Neutrophil (primary cell): ENCODE measurements around the gene USF2.

Source experiments
- H3K27ac ChIP-seq: fragments of 200-600 bp; sonication (generic); 2 replicates; pipeline ENCODE4 v1.5.1; 2016; ENCODE audit warnings: mild to moderate bottlenecking, moderate library complexity
- H3K27me3 ChIP-seq: fragments of 200-600 bp; sonication (generic); 2 replicates; pipeline ENCODE4 v1.6.0; 2016; ENCODE audit warnings: mild to moderate bottlenecking
- H3K36me3 ChIP-seq: fragments of 200-600 bp; sonication (generic); 2 replicates; pipeline ENCODE4 v1.5.1; 2017
- H3K4me1 ChIP-seq, 2 experiments: fragments of 200-600 bp in 1 of 2; sonication (generic) in 1 of 2; 1 replicate in 1 of 2; 2 replicates in 1 of 2; pipeline versions ENCODE4 v1.5.1 to v1.6.1; 2013 to 2016; ENCODE audit warnings: low read depth in 1 of 2, low read length in 1 of 2, mild to moderate bottlenecking in 1 of 2, moderate library complexity in 1 of 2; ENCODE audit not compliant: control insufficient read depth in 1 of 2, insufficient read depth in 1 of 2
- H3K4me3 ChIP-seq, 2 experiments: fragments of 200-600 bp in 1 of 2; sonication (generic) in 1 of 2; 1 replicate in 1 of 2; 2 replicates in 1 of 2; pipeline ENCODE4 v1.5.1; 2013 to 2016; ENCODE audit warnings: low read depth in 1 of 2, low read length in 1 of 2, mild to moderate bottlenecking in 1 of 2, moderate library complexity in 1 of 2
- H3K9me3 ChIP-seq: fragments of 200-600 bp; sonication (generic); 2 replicates; pipeline ENCODE4 v1.5.1; 2016
- CTCF ChIP-seq: fragments of 200-600 bp; sonication (generic); IDR thresholded peaks from 2 replicates; pipeline ENCODE4 v1.5.1; 2016; ENCODE audit warnings: antibody characterized with exemption

USF2 gene

DNA sequence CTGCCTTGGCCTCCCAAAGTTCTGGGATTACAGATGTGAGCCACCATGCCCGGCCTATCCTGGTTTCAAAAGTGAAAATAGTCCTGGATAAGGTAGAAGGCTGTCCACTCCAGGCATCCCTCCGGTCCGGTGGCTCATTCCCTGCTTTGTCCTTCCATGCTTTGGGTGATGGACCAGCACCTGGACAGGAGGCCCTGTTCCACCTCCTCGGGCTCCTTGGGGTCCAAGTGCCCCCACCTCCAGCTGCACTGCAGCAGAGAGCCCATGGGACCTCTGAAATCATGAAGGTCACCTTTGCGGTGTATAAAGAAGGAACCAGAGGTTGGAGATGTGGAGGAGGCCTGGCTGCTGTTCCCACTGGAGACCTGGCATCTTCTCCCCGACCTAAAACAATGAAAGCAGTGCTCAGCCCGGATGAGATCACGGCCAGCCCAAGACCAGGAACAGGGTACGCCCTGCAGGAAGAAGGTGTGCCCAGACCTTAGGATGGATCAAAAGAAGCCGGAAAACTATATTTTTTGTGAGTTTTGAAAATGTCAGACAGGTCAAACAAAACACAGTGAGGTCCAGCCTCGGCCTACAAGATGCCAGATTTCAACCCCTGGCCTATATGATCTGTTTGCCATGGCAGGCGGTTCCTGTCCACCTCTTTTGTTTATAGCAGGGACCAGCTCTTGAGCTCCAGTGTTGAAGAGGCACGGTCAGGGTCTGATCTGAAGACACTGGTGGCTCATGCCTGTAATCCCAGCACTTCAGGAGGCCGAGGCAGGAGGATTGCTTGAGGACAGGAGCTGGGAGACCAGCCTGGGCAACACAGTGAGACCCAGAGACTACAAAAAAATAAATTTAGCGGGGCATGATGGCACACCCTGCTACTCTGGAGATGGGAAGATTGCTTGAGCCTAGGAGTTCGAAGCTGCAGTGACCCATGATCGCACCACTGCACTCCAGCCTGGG lies 14.1 kb upstream of the USF2 start:
- no peaks in the 10 kb centered on the region for H3K36me3 ChIP-seq
- H3K27me3 ChIP-seq, result peaks cover 25% of the 10 kb centered on the region
- no peaks in the 10 kb centered on the region for H3K4me1 ChIP-seq
- no peaks in the 10 kb centered on the region for H3K9me3 ChIP-seq
- H3K27ac ChIP-seq, result no peak overlapping the region
- no peak for TF ChIP-seq CTCF
- H3K4me3 ChIP-seq, result no peak overlapping the region

GRCh38 chr19:35256566-35256965 lies 12.2 kb upstream of the USF2 start:
- no peaks in the 10 kb centered on the region for H3K4me1 ChIP-seq
- peaks cover 17% of the 10 kb centered on the region for H3K27me3 ChIP-seq
- no peak for TF ChIP-seq CTCF
- no peaks in the 10 kb centered on the region for H3K36me3 ChIP-seq
- H3K9me3 ChIP-seq, result no peaks in the 10 kb centered on the region
- no peak overlapping the region for H3K4me3 ChIP-seq
- no peak overlapping the region for H3K27ac ChIP-seq

- H3K36me3 ChIP-seq, result no peaks in the 10 kb centered on the region
- H3K27ac ChIP-seq, result no peak overlapping the region
- H3K4me3 ChIP-seq, result no peak overlapping the region
- H3K9me3 ChIP-seq, result no peaks in the 10 kb centered on the region
- H3K4me1 ChIP-seq, result no peaks in the 10 kb centered on the region
- H3K27me3 ChIP-seq, result peaks cover 21% of the 10 kb centered on the region
- TF ChIP-seq CTCF, result no peak
Measured at GRCh38 chr19:35257113-35257461, 11.7 kb upstream of the USF2 start.

DNA sequence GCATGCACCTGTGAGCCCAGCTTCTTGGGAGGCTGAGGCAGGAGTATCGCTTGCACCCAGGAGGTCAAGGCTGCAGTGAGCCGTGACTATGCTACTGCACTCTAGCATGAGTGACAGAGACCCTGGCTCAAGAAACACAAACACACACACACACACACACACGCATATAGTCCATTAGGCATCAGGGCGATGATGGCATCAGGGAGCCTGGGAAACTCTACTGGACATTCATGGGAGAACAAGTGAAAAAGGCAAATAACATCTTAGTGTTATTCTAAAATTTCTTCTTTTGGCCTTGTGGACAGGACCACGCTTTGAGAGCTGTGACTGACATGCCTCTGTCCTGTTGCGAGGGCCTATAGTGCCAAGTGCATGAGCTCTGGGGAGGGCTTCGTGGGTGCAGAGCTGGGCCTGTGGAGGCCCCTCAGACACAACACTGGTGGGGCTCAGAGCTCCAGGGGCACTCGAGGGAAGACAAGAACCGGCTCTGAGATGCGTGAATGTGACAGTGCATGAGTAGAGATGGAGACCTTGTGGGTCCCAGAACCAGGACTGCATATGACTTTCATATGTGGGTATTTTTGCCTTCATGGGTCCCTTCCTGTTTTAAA lies 8.0 kb upstream of the USF2 start:
- TF ChIP-seq CTCF, result no peak
- H3K4me3 ChIP-seq, result no peak overlapping the region
- H3K36me3 ChIP-seq, result no peaks in the 10 kb centered on the region
- peaks cover 30% of the 10 kb centered on the region for H3K27me3 ChIP-seq
- H3K4me1 ChIP-seq, result peaks cover 9 to 12% of the 10 kb centered on the region in 2 experiments
- H3K27ac ChIP-seq, result no peak overlapping the region
- no peaks in the 10 kb centered on the region for H3K9me3 ChIP-seq

DNA sequence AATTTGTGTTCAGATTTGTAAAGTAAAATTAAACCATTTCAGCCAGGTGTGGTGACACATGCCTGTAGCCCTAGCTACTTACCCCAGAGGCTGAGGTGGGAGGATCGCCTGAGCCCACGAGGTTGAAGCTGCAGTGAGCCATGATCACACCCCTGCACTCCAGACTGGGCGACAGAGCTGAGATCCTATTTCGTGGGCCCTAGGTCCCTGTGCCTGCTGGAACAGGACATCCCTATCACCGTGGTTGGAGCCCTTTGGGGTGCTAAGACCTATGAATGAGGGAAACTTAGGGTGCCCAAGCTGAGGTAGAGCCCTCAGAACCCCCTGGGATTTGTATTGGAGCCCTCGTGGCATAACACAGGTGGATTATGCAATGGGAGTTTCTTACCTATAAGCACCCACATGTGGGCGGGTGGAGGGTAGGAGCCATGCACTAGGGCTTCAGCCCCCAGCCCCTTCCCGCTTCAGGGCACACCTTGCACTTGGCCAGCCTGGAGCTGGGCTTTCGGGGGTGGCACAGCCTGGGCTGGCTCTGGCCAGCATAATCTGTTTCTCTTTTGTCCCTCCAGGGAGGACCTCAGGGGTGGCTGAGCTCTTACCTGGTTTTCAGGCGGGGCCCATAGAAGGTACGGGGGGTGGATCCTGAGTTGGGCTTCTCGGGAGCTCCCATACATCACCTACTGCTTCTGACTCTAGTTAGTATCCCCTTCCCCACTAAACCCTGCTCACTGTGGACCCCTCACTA lies 7.2 kb upstream of the USF2 start:
- no peak for TF ChIP-seq CTCF
- Histone ChIP-seq H3K4me1 (peaks cover 16 to 19% of the 10 kb centered on the region in 2 experiments), H3K36me3 (no peaks in the 10 kb centered on the region)

More for the DNA sequence above, 7.2 kb upstream of the USF2 start:
- Histone ChIP-seq H3K27me3 (peaks cover 30% of the 10 kb centered on the region), H3K27ac (no peak overlapping the region), H3K4me3 (no peak overlapping the region), H3K9me3 (no peaks in the 10 kb centered on the region)
